Colonic mucosa (tissue), 4 donors: Measurements from ENCODE around the gene DOCK8. TPM values are rescaled to one million over a fixed set of nuclear protein-coding genes. Genes with fewer than 3 reads are reported as not detected.
"Not testable (repeated sequence)": the region's sequence is repeated elsewhere in the genome, so short reads cannot be mapped to it uniquely, and the experiment has no call there.

ENCODE experiments used
- DNase-seq: peaks from one replicate; pipeline ENCODE4 v3.0.0-alpha.2; 2020
- H3K27ac ChIP-seq: fragments of 200-600 bp; one replicate; pipeline ENCODE4 v1.8.0; 2021
- H3K27me3 ChIP-seq: fragments of 200-600 bp; one replicate; pipeline ENCODE4 v1.8.0; 2021
- H3K36me3 ChIP-seq: fragments of 200-600 bp; one replicate; pipeline ENCODE4 v1.8.0; 2021
- H3K4me1 ChIP-seq: fragments of 200-600 bp; one replicate; pipeline ENCODE4 v1.8.0; 2021; ENCODE audit warnings: mild to moderate bottlenecking
- H3K4me3 ChIP-seq: fragments of 200-600 bp; one replicate; pipeline ENCODE4 v1.8.0; 2021
- H3K9ac ChIP-seq, 2 donors: one replicate each; pipeline ENCODE4 v1.7.0; 2013; ENCODE audit warnings: control low read depth in 2 of 2, low read depth in 2 of 2, low read length in 2 of 2
- H3K9me3 ChIP-seq: fragments of 200-600 bp; one replicate; pipeline ENCODE4 v1.8.0; 2021
- CTCF ChIP-seq: fragments of 200-600 bp; IDR thresholded peaks from one replicate; pipeline ENCODE4 v1.8.0; 2022; ENCODE audit warnings: antibody characterized with exemption, mild to moderate bottlenecking
- intact Hi-C: fragments of 100-400 bp; cut with DNase I; formaldehyde crosslinking; loops from one replicate; pipeline ENCODE4 v1.14.1; 2022
- total RNA-seq, 2 donors: library from RNA; stranded (reverse); fragmentation: NEBNext Ultra II Directional in 1 of 2; extraction: Animal tissue kit (Norgen Biotek cat#: 25700) in 1 of 2; gene quantifications; one replicate each; pipeline ENCODE4 v1.2.1, GENCODE V29; 2021
- donor health status: healthy.
- donor health status: DM: no; HTN: no; CAD: no.
- donor health status: DM: no; HTN: no; CAD: no.

The DOCK8 gene
- total RNA-seq, 2 donors from 2014 or later: 5.8 to 7.1 TPM

GRCh38 chr9:224026-224425 lies 9.4 kb downstream of the DOCK8 start:
- Histone ChIP-seq H3K27me3 (no peaks in the 10 kb centered on the region), H3K4me1 (no peaks in the 10 kb centered on the region), H3K4me3 (no peak overlapping the region), H3K36me3 (no peaks in the 10 kb centered on the region), H3K27ac (no peak overlapping the region), H3K9me3 (no peaks in the 10 kb centered on the region), H3K9ac (no peak overlapping the region)
- TF ChIP-seq CTCF: no peak
- no peak for DNase-seq
- intact Hi-C loops: no loop called here

GRCh38 chr9:224582-225520 lies 10.2 kb downstream of the DOCK8 start:
- TF ChIP-seq CTCF: no peak
- intact Hi-C loops: no loop called here
- Histone ChIP-seq H3K36me3 (no peaks in the 10 kb centered on the region), H3K4me1 (no peaks in the 10 kb centered on the region), H3K4me3 (no peak overlapping the region), H3K9me3 (no peaks in the 10 kb centered on the region), H3K9ac (no peak overlapping the region), H3K27me3 (no peaks in the 10 kb centered on the region), H3K27ac (peak overlapping the region; percentile 18)
- DNase-seq: no peak

GRCh38 chr9:227860-228259 lies 13.2 kb downstream of the DOCK8 start:
- intact Hi-C loops: no loop called here
- H3K4me3 ChIP-seq: no peak overlapping the region
- no peak overlapping the region for H3K9ac ChIP-seq
- H3K27ac ChIP-seq: no peak overlapping the region
- no peaks in the 10 kb centered on the region for H3K9me3 ChIP-seq
- no peak for DNase-seq
- no peaks in the 10 kb centered on the region for H3K4me1 ChIP-seq
- H3K36me3 ChIP-seq: no peaks in the 10 kb centered on the region
- TF ChIP-seq CTCF: no peak
- H3K27me3 ChIP-seq: no peaks in the 10 kb centered on the region

GRCh38 chr9:228929-229695 lies 14.4 kb downstream of the DOCK8 start:
- DNase-seq: no peak
- Histone ChIP-seq H3K27me3 (no peaks in the 10 kb centered on the region), H3K27ac (no peak overlapping the region), H3K4me1 (no peaks in the 10 kb centered on the region), H3K36me3 (no peaks in the 10 kb centered on the region), H3K9ac (no peak overlapping the region), H3K4me3 (no peak overlapping the region), H3K9me3 (no peaks in the 10 kb centered on the region)
- intact Hi-C loops: no loop called here
- no peak for TF ChIP-seq CTCF

- intact Hi-C loops, H3K27ac ChIP-seq, H3K4me3 ChIP-seq, H3K4me1 ChIP-seq, H3K27me3 ChIP-seq, H3K9me3 ChIP-seq, H3K36me3 ChIP-seq, H3K9ac ChIP-seq, DNase-seq: not testable (repeated sequence)
Measured at GRCh38 chr9:231625-232024, 17.0 kb downstream of the DOCK8 start.

GRCh38 chr9:233708-234107 lies 19.0 kb downstream of the DOCK8 start:
- H3K9me3 ChIP-seq, DNase-seq, H3K27ac ChIP-seq, intact Hi-C loops, H3K9ac ChIP-seq, H3K4me3 ChIP-seq, H3K27me3 ChIP-seq, H3K4me1 ChIP-seq, H3K36me3 ChIP-seq: not testable (repeated sequence)
